Measurements from ENCODE around the gene MAPK8IP3.

Gene MAPK8IP3

GRCh38 chr16:1812732-1813163 lies 106.8 kb downstream of the MAPK8IP3 start:
- peak; percentile 43 for DNase-seq (ENCODE audit: low spot score)

- no peak for DNase-seq (ENCODE audit: low spot score)
These were observed 109.5 kb downstream of the MAPK8IP3 start for GRCh38 chr16:1815461-1815860.

- DNase-seq (ENCODE audit: low spot score) = no peak
These were observed 110.6 kb downstream of the MAPK8IP3 start for GRCh38 chr16:1816396-1817275.

- no peak for DNase-seq (ENCODE audit: low spot score)
These were observed 111.2 kb downstream of the MAPK8IP3 start for GRCh38 chr16:1817276-1817589.

GRCh38 chr16:1817716-1818115 lies 111.7 kb downstream of the MAPK8IP3 start:
- DNase-seq (ENCODE audit: low spot score) = no peak

GRCh38 chr16:1818204-1818872 lies 112.3 kb downstream of the MAPK8IP3 start:
- no peak for DNase-seq (ENCODE audit: low spot score)

- no peak for DNase-seq (ENCODE audit: low spot score)
These were observed 113.0 kb downstream of the MAPK8IP3 start for GRCh38 chr16:1818873-1819525.

- no peak for DNase-seq (ENCODE audit: low spot score)
These were observed 113.6 kb downstream of the MAPK8IP3 start for GRCh38 chr16:1819611-1820010.
